ENCODE results near the gene PYDC1.

- TF ChIP-seq CTCF (IDR thresholded peaks at IDR 0.05) (no peak), POLR2A (IDR thresholded peaks at IDR 0.05) (no peak)
These were observed 48.1 kb downstream of the PYDC1 start for GRCh38 chr16:31168848-31169247.
